HepG2 (cell line): Measurements from ENCODE around the gene NOVA2. TPM values are rescaled to one million over a fixed set of nuclear protein-coding genes. Genes with fewer than 3 reads are reported as not detected.

Experiments
- ARNT ChIP-seq: fragments of 450-650 bp; IDR thresholded peaks from 2 replicates; pipeline ENCODE4 v1.6.1; 2017
- DMAP1 ChIP-seq: IDR thresholded peaks from 2 replicates; pipeline ENCODE4 v1.6.1; 2016
- GATAD1 ChIP-seq: IDR thresholded peaks from 2 replicates; pipeline ENCODE4 v1.6.1; 2016; ENCODE audit warnings: missing genetic modification reagents, missing compliant biosample characterization
- IKZF1 ChIP-seq: fragments of 450-650 bp; IDR thresholded peaks from 2 replicates; pipeline ENCODE4 v1.7.1; 2016
- IRF9 ChIP-seq: sonication (generic); formaldehyde crosslinking; IDR thresholded peaks from 2 replicates; pipeline ENCODE4 v1.8.0; 2022; ENCODE audit warnings: missing genetic modification reagents, mild to moderate bottlenecking, borderline replicate concordance
- MAX ChIP-seq: IDR thresholded peaks from 2 replicates; pipeline ENCODE4 v1.6.1; 2012; ENCODE audit warnings: inconsistent platforms
- NR2F1 ChIP-seq, 2 experiments: fragments of 450-650 bp in 1 of 2; formaldehyde crosslinking in 1 of 2; IDR thresholded peaks; 2 replicates each; pipeline versions ENCODE4 v1.5.0 to v1.6.1; 2016 to 2020; ENCODE audit warnings: mild to moderate bottlenecking in 1 of 2, missing compliant biosample characterization in 1 of 2, missing genetic modification reagents in 1 of 2, moderate library complexity in 1 of 2
- RCOR2 ChIP-seq: IDR thresholded peaks from 2 replicates; pipeline ENCODE4 v1.6.1; 2016; ENCODE audit warnings: missing biosample characterization, missing genetic modification reagents
- SALL2 ChIP-seq: sonication (generic); formaldehyde crosslinking; IDR thresholded peaks from 2 replicates; pipeline ENCODE4 v1.8.1; 2023; ENCODE audit warnings: mild to moderate bottlenecking, missing genetic modification reagents, inconsistent platforms
- ZBTB43 ChIP-seq: sonication (generic); formaldehyde crosslinking; conservative IDR thresholded peaks from 2 replicates; pipeline ENCODE4 v1.4.0; 2020; ENCODE audit warnings: missing genetic modification reagents
- ZC3H13 ChIP-seq: sonication (generic); formaldehyde crosslinking; IDR thresholded peaks from 2 replicates; pipeline ENCODE4 v1.8.1; 2023; ENCODE audit warnings: mild to moderate bottlenecking, missing genetic modification reagents, moderate library complexity
- ZNF646 ChIP-seq: sonication (generic); formaldehyde crosslinking; IDR thresholded peaks from 2 replicates; pipeline ENCODE4 v1.9.0; 2021; ENCODE audit warnings: mild to moderate bottlenecking, missing genetic modification reagents
- ZNF747 ChIP-seq: sonication (generic); formaldehyde crosslinking; IDR thresholded peaks from 2 replicates; pipeline ENCODE4 v1.8.1; 2023; ENCODE audit warnings: missing genetic modification reagents, mild to moderate bottlenecking, borderline replicate concordance
- ZNF768 ChIP-seq: sonication (generic); formaldehyde crosslinking; IDR thresholded peaks from 2 replicates; pipeline ENCODE4 v1.4.0; 2020; ENCODE audit warnings: missing genetic modification reagents
- polyA plus RNA-seq, 8 experiments: library from polyadenylated mRNA; depleted of rRNA in 3 of 8; stranded (reverse) in 7 of 8; unstranded in 1 of 8; fragments of >200 nt; fragmentation: Illumina TruSeq in 4 of 8; extraction: Trizol in 4 of 8; gene quantifications; 2 replicates each; pipeline versions ENCODE4 v1.2.1 to v1.2.3, GENCODE V29; 2011 to 2016; ENCODE audit warnings: low read depth in 4 of 8, missing spikeins in 1 of 8, mixed read lengths in 1 of 8; ENCODE audit not compliant: insufficient read depth in 1 of 8
- total RNA-seq, 5 experiments: library from RNA; depleted of rRNA; stranded (reverse); fragments of >200 nt; fragmentation: Illumina TruSeq; extraction: Trizol; gene quantifications; 2 replicates each; pipeline ENCODE4 v1.2.3, GENCODE V29; 2016; ENCODE audit warnings: low read depth in 1 of 5

The NOVA2 gene
- total and polyA plus RNA-seq, 2 of the 13 experiments (the other 11 are each of a cell fraction or from before 2014, with no cell fraction given) = not detected

- TF ChIP-seq ZNF646 (CRISPR knock-in tag) (no peak), DMAP1 (CRISPR knock-in tag) (peak; percentile 44; the same call in 1 of the 2 replicates), IRF9 (CRISPR knock-in tag) (no peak), SALL2 (CRISPR knock-in tag) (peak; percentile 67; the same call in 1 of the 2 replicates), GATAD1 (peak; percentile 30; the same call in 1 of the 2 replicates), ARNT (no peak), ZNF747 (CRISPR knock-in tag) (no peak), ZBTB43 (CRISPR knock-in tag) (no peak; the same call in 1 of the 2 replicates), ZNF768 (CRISPR knock-in tag) (no peak), MAX (peak; percentile 94), IKZF1 (no peak), ZC3H13 (CRISPR knock-in tag) (no peak), RCOR2 (CRISPR knock-in tag) (no peak), NR2F1 (CRISPR knock-in tag; IDR thresholded peaks at IDR 0.05) (no peak)
These were observed 21.5 kb upstream of the NOVA2 start, which contains the start of gene CCDC61 (continued) for GRCh38 chr19:45994998-45995714.
